Thyroid gland (tissue), 4 donors: ENCODE results near the gene FUOM.

ENCODE experiments used
- CTCF ChIP-seq, 6 experiments: fragments of 200-600 bp in 3 of 6; fragments of 450-650 bp in 3 of 6; sonication (generic) in 3 of 6; IDR thresholded peaks; one replicate each; pipeline ENCODE4 v1.5.1; 2016 to 2019; ENCODE audit warnings: antibody characterized with exemption in 6 of 6, mild to moderate bottlenecking in 2 of 6, inconsistent platforms in 1 of 6, moderate library complexity in 1 of 6
- POLR2A ChIP-seq, 2 donors: fragments of 450-650 bp; IDR thresholded peaks; one replicate each; pipeline ENCODE4 v1.6.1; 2017; ENCODE audit warnings: antibody characterized with exemption in 2 of 2, mild to moderate bottlenecking in 2 of 2, moderate library complexity in 1 of 2

- TF ChIP-seq CTCF (IDR thresholded peaks at IDR 0.05) = no peak
- no peak for TF ChIP-seq POLR2A (IDR thresholded peaks at IDR 0.05)
Measured at GRCh38 chr10:133335246-133336117, 22.3 kb downstream of the FUOM start.
